PC-3 (cell line): ENCODE measurements around the gene RHEBL1.
A peak's percentile ranks its signal among the peaks of the same experiment; 100 is the strongest.

Experiments
- EZH2 ChIP-seq: fragments of 300-600 bp; sonication (generic); IDR thresholded peaks from one replicate; pipeline ENCODE4 v1.6.1; 2017; ENCODE audit warnings: antibody characterized with exemption, mild to moderate bottlenecking, low read length; ENCODE audit not compliant: unreplicated experiment
- EZH2phosphoT487 ChIP-seq: fragments of 300-600 bp; sonication (generic); IDR thresholded peaks from 2 replicates; pipeline ENCODE4 v1.6.1; 2018; ENCODE audit warnings: mild to moderate bottlenecking, antibody characterized with exemption, low read length, borderline replicate concordance
- TF ChIP-seq, protein P1 (sequence below): fragments of 300-600 bp; sonication (generic); conservative IDR thresholded peaks from 2 replicates; pipeline ENCODE4 v1.5.1; 2017; ENCODE audit warnings: antibody characterized with exemption, low read depth, mild to moderate bottlenecking, low read length

- TF ChIP-seq, protein P1, sequence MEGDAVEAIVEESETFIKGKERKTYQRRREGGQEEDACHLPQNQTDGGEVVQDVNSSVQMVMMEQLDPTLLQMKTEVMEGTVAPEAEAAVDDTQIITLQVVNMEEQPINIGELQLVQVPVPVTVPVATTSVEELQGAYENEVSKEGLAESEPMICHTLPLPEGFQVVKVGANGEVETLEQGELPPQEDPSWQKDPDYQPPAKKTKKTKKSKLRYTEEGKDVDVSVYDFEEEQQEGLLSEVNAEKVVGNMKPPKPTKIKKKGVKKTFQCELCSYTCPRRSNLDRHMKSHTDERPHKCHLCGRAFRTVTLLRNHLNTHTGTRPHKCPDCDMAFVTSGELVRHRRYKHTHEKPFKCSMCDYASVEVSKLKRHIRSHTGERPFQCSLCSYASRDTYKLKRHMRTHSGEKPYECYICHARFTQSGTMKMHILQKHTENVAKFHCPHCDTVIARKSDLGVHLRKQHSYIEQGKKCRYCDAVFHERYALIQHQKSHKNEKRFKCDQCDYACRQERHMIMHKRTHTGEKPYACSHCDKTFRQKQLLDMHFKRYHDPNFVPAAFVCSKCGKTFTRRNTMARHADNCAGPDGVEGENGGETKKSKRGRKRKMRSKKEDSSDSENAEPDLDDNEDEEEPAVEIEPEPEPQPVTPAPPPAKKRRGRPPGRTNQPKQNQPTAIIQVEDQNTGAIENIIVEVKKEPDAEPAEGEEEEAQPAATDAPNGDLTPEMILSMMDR: peak; percentile 38
- TF ChIP-seq EZH2: no peak
- TF ChIP-seq EZH2phosphoT487: no peak
These were observed at the start of gene RHEBL1 for GRCh38 chr12:49069507-49070346.
